Hepatocyte (in vitro differentiated cells): ENCODE data around the gene PDE4D. TPM values are rescaled to one million over a fixed set of nuclear protein-coding genes. Genes with fewer than 3 reads are reported as not detected.

Experiments used
- DNase-seq: peaks from one replicate; pipeline ENCODE4 v3.0.0-alpha.2; 2016; ENCODE audit warnings: low spot score
- H2AFZ ChIP-seq: fragments of 200-600 bp; sonication (generic); 2 replicates; pipeline ENCODE4 v1.6.0; 2016; ENCODE audit warnings: antibody characterized with exemption, mild to moderate bottlenecking
- H3K27ac ChIP-seq: fragments of 200-600 bp; sonication (generic); 2 replicates; pipeline ENCODE4 v1.5.1; 2016; ENCODE audit warnings: mild to moderate bottlenecking
- H3K27me3 ChIP-seq: fragments of 200-600 bp; sonication (generic); 2 replicates; pipeline ENCODE4 v1.6.1; 2016
- H3K36me3 ChIP-seq: fragments of 200-600 bp; sonication (generic); replicated peaks from 2 replicates; pipeline ENCODE4 v1.5.1; 2016; ENCODE audit warnings: low read depth; ENCODE audit not compliant: insufficient read depth
- H3K4me1 ChIP-seq: fragments of 200-600 bp; sonication (generic); 2 replicates; pipeline ENCODE4 v1.5.1; 2016; ENCODE audit warnings: mild to moderate bottlenecking, moderate library complexity; ENCODE audit not compliant: insufficient read depth
- H3K4me2 ChIP-seq: fragments of 200-600 bp; sonication (generic); 2 replicates; pipeline ENCODE4 v1.6.0; 2016
- H3K4me3 ChIP-seq: fragments of 200-600 bp; sonication (generic); 2 replicates; pipeline ENCODE4 v1.5.1; 2016; ENCODE audit warnings: mild to moderate bottlenecking
- H3K79me2 ChIP-seq: fragments of 200-600 bp; sonication (generic); 2 replicates; pipeline ENCODE4 v1.6.0; 2017; ENCODE audit warnings: mild to moderate bottlenecking
- H3K9me2 ChIP-seq: fragments of 200-600 bp; sonication (generic); replicated peaks from 2 replicates; pipeline ENCODE4 v1.6.0; 2017; ENCODE audit warnings: mild to moderate bottlenecking; ENCODE audit not compliant: insufficient read depth
- H3K9me3 ChIP-seq: fragments of 200-600 bp; sonication (generic); 2 replicates; pipeline ENCODE4 v1.5.1; 2016; ENCODE audit warnings: low read depth, mild to moderate bottlenecking
- H4K20me1 ChIP-seq: fragments of 200-600 bp; sonication (generic); 2 replicates; pipeline ENCODE4 v1.6.0; 2016; ENCODE audit warnings: mild to moderate bottlenecking; ENCODE audit not compliant: insufficient read depth, poor library complexity, severe bottlenecking
- EZH2 ChIP-seq: fragments of 200-600 bp; sonication (generic); IDR thresholded peaks from 2 replicates; pipeline ENCODE4 v1.6.1; 2016; ENCODE audit warnings: antibody characterized with exemption, mild to moderate bottlenecking, borderline replicate concordance
- EZH2phosphoT487 ChIP-seq: fragments of 200-600 bp; sonication (generic); IDR thresholded peaks from one replicate; pipeline ENCODE4 v1.6.1; 2018; ENCODE audit warnings: antibody characterized with exemption, mild to moderate bottlenecking, low read depth, moderate library complexity; ENCODE audit not compliant: unreplicated experiment, severe bottlenecking
- WGBS: methylation state at CpG from one replicate; pipeline ENCODE4 v1.1.6; 2016; ENCODE audit warnings: low lambda C conversion rate; ENCODE audit errors: missing lambda C conversion rate; 5-methylcytosine and 5-hydroxymethylcytosine counted together
- polyA plus RNA-seq: library from polyadenylated mRNA; unstranded; fragments of >200 nt; fragmentation: Nextera tagmentation; extraction: Ambion mirVana; gene quantifications from 2 replicates; pipeline ENCODE4 v1.2.1, GENCODE V29; 2016
- total RNA-seq: library from RNA; depleted of rRNA; stranded (reverse); fragments of >200 nt; gene quantifications from 2 replicates; pipeline ENCODE4 v1.2.3, GENCODE V29; 2014
- TF ChIP-seq, protein P1 (sequence below): fragments of 200-600 bp; sonication (generic); IDR thresholded peaks from 2 replicates; pipeline ENCODE4 v1.5.1; 2016; ENCODE audit warnings: antibody characterized with exemption, mild to moderate bottlenecking; ENCODE audit not compliant: poor library complexity

Gene PDE4D
- total and polyA plus RNA-seq, 2 experiments from 2014 or later, result 14.5 to 45.2 TPM

GRCh38 chr5:59565551-59565950 lies 328.0 kb downstream of the PDE4D start:
- H3K4me1 ChIP-seq, result peaks cover 9% of the 10 kb centered on the region
- H3K36me3 ChIP-seq, result no peaks in the 10 kb centered on the region
- no peak overlapping the region for H3K4me3 ChIP-seq
- H3K9me2 ChIP-seq, result no peaks in the 10 kb centered on the region
- no peaks in the 10 kb centered on the region for H3K79me2 ChIP-seq
- H2AFZ ChIP-seq, result no peak overlapping the region
- WGBS, result 94% methylated on average over 2 of the region's 2 CpGs
- no peak overlapping the region for H3K4me2 ChIP-seq
- TF ChIP-seq EZH2, result no peak
- TF ChIP-seq, protein P1, sequence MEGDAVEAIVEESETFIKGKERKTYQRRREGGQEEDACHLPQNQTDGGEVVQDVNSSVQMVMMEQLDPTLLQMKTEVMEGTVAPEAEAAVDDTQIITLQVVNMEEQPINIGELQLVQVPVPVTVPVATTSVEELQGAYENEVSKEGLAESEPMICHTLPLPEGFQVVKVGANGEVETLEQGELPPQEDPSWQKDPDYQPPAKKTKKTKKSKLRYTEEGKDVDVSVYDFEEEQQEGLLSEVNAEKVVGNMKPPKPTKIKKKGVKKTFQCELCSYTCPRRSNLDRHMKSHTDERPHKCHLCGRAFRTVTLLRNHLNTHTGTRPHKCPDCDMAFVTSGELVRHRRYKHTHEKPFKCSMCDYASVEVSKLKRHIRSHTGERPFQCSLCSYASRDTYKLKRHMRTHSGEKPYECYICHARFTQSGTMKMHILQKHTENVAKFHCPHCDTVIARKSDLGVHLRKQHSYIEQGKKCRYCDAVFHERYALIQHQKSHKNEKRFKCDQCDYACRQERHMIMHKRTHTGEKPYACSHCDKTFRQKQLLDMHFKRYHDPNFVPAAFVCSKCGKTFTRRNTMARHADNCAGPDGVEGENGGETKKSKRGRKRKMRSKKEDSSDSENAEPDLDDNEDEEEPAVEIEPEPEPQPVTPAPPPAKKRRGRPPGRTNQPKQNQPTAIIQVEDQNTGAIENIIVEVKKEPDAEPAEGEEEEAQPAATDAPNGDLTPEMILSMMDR, result no peak
- TF ChIP-seq EZH2phosphoT487, result no peak
- no peaks in the 10 kb centered on the region for H3K27me3 ChIP-seq
- no peak for DNase-seq
- H3K27ac ChIP-seq, result no peak overlapping the region
- no peaks in the 10 kb centered on the region for H4K20me1 ChIP-seq
- no peaks in the 10 kb centered on the region for H3K9me3 ChIP-seq

DNA sequence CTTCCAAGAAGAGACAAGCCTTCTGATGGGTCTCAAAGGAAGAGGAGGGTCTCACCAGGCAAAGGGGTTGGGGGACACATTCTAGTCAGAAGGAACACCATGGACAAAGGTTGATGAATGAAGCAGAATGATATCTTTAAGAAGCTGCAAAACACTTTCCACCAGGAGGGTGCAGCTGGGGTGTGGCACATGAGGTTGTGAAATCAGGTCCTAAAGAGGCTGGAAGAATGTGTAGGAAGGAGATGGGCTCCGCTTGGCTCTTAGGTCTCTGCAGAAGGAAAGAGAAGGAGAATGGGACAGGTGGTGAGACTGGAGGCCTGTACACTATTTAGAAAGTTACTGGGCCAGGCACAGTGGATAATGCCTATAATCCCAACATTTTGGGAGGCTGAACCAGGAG lies 328.6 kb downstream of the PDE4D start:
- Histone ChIP-seq H3K36me3 (no peaks in the 10 kb centered on the region), H4K20me1 (no peaks in the 10 kb centered on the region), H3K27me3 (no peaks in the 10 kb centered on the region), H2AFZ (no peak overlapping the region), H3K27ac (no peak overlapping the region), H3K9me2 (no peaks in the 10 kb centered on the region), H3K4me1 (peaks cover 9% of the 10 kb centered on the region), H3K4me2 (no peak overlapping the region), H3K9me3 (no peaks in the 10 kb centered on the region), H3K79me2 (no peaks in the 10 kb centered on the region), H3K4me3 (no peak overlapping the region)
- DNase-seq, result no peak
- TF ChIP-seq EZH2phosphoT487 (no peak), EZH2 (no peak)
- TF ChIP-seq, protein P1, result no peak
- WGBS, result 92% methylated on average over 1 of the region's 1 CpG

- TF ChIP-seq, protein P1, result no peak
- no peak for TF ChIP-seq EZH2phosphoT487
- DNase-seq, result no peak
- Histone ChIP-seq H3K9me3 (no peaks in the 10 kb centered on the region), H3K27me3 (no peaks in the 10 kb centered on the region), H3K4me3 (no peak overlapping the region), H2AFZ (no peak overlapping the region), H3K4me1 (peaks cover 9% of the 10 kb centered on the region), H4K20me1 (no peaks in the 10 kb centered on the region), H3K79me2 (no peaks in the 10 kb centered on the region), H3K36me3 (no peaks in the 10 kb centered on the region), H3K4me2 (no peak overlapping the region), H3K27ac (no peak overlapping the region), H3K9me2 (no peaks in the 10 kb centered on the region)
- 31% methylated on average over 3 of the region's 3 CpGs for WGBS
Observed at GRCh38 chr5:59562756-59563389, 330.7 kb downstream of the PDE4D start.

GRCh38 chr5:59560553-59560952 lies 333.0 kb downstream of the PDE4D start:
- Histone ChIP-seq H3K4me3 (no peak overlapping the region), H2AFZ (no peak overlapping the region)
- 49% methylated on average over 2 of the region's 2 CpGs for WGBS

More at GRCh38 chr5:59560553-59560952, 333.0 kb downstream of the PDE4D start:
- TF ChIP-seq, protein P1, result no peak
- no peak for TF ChIP-seq EZH2
- TF ChIP-seq EZH2phosphoT487, result no peak
- Histone ChIP-seq H3K79me2 (no peaks in the 10 kb centered on the region), H3K36me3 (no peaks in the 10 kb centered on the region), H4K20me1 (no peaks in the 10 kb centered on the region), H3K27ac (no peak overlapping the region), H3K4me1 (peaks cover 9% of the 10 kb centered on the region), H3K27me3 (no peaks in the 10 kb centered on the region), H3K9me3 (no peaks in the 10 kb centered on the region), H3K4me2 (no peak overlapping the region), H3K9me2 (no peaks in the 10 kb centered on the region)
- DNase-seq, result no peak
